ENCODE results near the gene SIRT3. TPM values are rescaled to one million over a fixed set of nuclear protein-coding genes. Genes with fewer than 3 reads are reported as not detected.
A peak's percentile ranks its signal among the peaks of the same experiment; 100 is the strongest.

SIRT3 gene
- total RNA-seq, 1 experiment from 2014 or later = 13.6 TPM

- Histone ChIP-seq H3K9me3 (ENCODE audit: low read depth, low read length, poor library complexity, severe bottlenecking) (no peaks in the 10 kb centered on the region), H3K27ac (ENCODE audit: low read depth, low read length, poor library complexity, severe bottlenecking) (no peak overlapping the region), H3K4me1 (ENCODE audit: insufficient read depth, low read length, poor library complexity, severe bottlenecking) (peaks cover 21% of the 10 kb centered on the region), H3K36me3 (ENCODE audit: insufficient read depth, low read length, poor library complexity, severe bottlenecking) (peaks cover 18% of the 10 kb centered on the region), H3K27me3 (replicated peaks; ENCODE audit: insufficient read depth, low read depth, low read length, poor library complexity) (no peaks in the 10 kb centered on the region), H3K4me3 (ENCODE audit: low read depth, low read length, poor library complexity, severe bottlenecking) (no peak overlapping the region)
- CTCF ChIA-PET = interaction anchor here (0.6 kb wide), 1 partner anchor 125 kb away, joined by 4 read pairs; no protein-coding TSS in a partner anchor
- TF ChIP-seq EZH2 (IDR thresholded peaks at IDR 0.05; ENCODE audit: borderline replicate concordance, low read depth, low read length, poor library complexity, severe bottlenecking) (no peak), CTCF (conservative IDR thresholded peaks at IDR 0.05; ENCODE audit: low read depth, low read length) (no peak)
- intact Hi-C loops (cut with micrococcal nuclease; ENCODE audit: unreplicated experiment) = no loop called here
- DNase-seq (ENCODE audit: low spot score) = no peak
- POLR2A ChIA-PET (ENCODE audit: low non-redundant PET) = no interaction called here
- no TSS peak for BruUV-seq (replicated peaks)
Measured at GRCh38 chr11:218815-219593, 17.1 kb downstream of the SIRT3 start.

DNA sequence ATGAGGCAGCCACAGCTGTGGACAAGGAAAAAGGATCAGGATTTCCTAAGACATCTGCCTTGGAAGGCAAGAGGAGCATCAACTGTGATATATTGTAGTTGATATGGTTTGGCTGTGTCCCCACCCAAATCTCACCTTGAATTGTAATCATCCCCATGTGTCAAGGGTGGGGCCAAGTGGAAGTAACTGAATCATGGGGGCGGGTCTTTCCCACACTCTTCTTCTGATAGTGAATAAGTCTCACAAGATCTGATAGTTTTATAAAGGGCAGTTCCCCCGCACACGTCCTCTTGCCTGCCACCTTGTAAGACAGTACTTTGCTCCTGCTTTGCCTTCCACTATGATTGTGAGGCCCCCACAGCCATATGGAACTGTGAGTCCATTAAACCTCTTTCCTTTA, 18.4 kb downstream of the SIRT3 start:
- no TSS peak for BruUV-seq (replicated peaks)
- no peaks in the 10 kb centered on the region for H3K27me3 ChIP-seq (replicated peaks; ENCODE audit: insufficient read depth, low read depth, low read length, poor library complexity)
- POLR2A ChIA-PET (ENCODE audit: low non-redundant PET) = no interaction called here

More for the DNA sequence above, 18.4 kb downstream of the SIRT3 start:
- no peak overlapping the region for H3K4me3 ChIP-seq (ENCODE audit: low read depth, low read length, poor library complexity, severe bottlenecking)
- CTCF ChIA-PET = no interaction called here
- peaks cover 29% of the 10 kb centered on the region for H3K36me3 ChIP-seq (ENCODE audit: insufficient read depth, low read length, poor library complexity, severe bottlenecking)
- peaks cover 21% of the 10 kb centered on the region for H3K4me1 ChIP-seq (ENCODE audit: insufficient read depth, low read length, poor library complexity, severe bottlenecking)
- no peaks in the 10 kb centered on the region for H3K9me3 ChIP-seq (ENCODE audit: low read depth, low read length, poor library complexity, severe bottlenecking)
- intact Hi-C loops (cut with micrococcal nuclease; ENCODE audit: unreplicated experiment) = no loop called here
- TF ChIP-seq EZH2 (IDR thresholded peaks at IDR 0.05; ENCODE audit: borderline replicate concordance, low read depth, low read length, poor library complexity, severe bottlenecking) (no peak), CTCF (conservative IDR thresholded peaks at IDR 0.05; ENCODE audit: low read depth, low read length) (no peak)
- DNase-seq (ENCODE audit: low spot score) = no peak
- H3K27ac ChIP-seq (ENCODE audit: low read depth, low read length, poor library complexity, severe bottlenecking) = peak overlapping the region; percentile 78
